C4-2B (cell line): ENCODE results near the gene OLFM4.

Source experiments
- H3K27ac ChIP-seq: fragments of 450-650 bp; 2 replicates; pipeline ENCODE4 v1.5.1; 2017
- CTCF ChIP-seq: fragments of 450-650 bp; conservative IDR thresholded peaks from 2 replicates; pipeline ENCODE4 v1.5.1; 2017; ENCODE audit warnings: mild to moderate bottlenecking
- ZFX ChIP-seq: fragments of 450-650 bp; IDR thresholded peaks from 2 replicates; pipeline ENCODE4 v1.6.1; 2017

OLFM4 gene

GRCh38 chr13:53088871-53089270 is 60.3 kb downstream of the OLFM4 start:
- TF ChIP-seq ZFX (no peak), CTCF (no peak)
- H3K27ac ChIP-seq = no peak overlapping the region

GRCh38 chr13:53089951-53090350 is 61.3 kb downstream of the OLFM4 start:
- H3K27ac ChIP-seq = no peak overlapping the region
- TF ChIP-seq CTCF = no peak
- no peak for TF ChIP-seq ZFX

- TF ChIP-seq ZFX (no peak), CTCF (no peak)
- H3K27ac ChIP-seq = no peak overlapping the region
Observed at GRCh38 chr13:53090461-53090860, 61.8 kb downstream of the OLFM4 start.

- H3K27ac ChIP-seq = no peak overlapping the region
- no peak for TF ChIP-seq CTCF
Observed at GRCh38 chr13:53092931-53093330, 64.3 kb downstream of the OLFM4 start.

GRCh38 chr13:53098455-53098854 is 69.8 kb downstream of the OLFM4 start:
- no peak for TF ChIP-seq CTCF
- TF ChIP-seq ZFX = no peak

GRCh38 chr13:53100394-53101063 is 71.9 kb downstream of the OLFM4 start:
- no peak overlapping the region for H3K27ac ChIP-seq
- TF ChIP-seq ZFX = no peak
- TF ChIP-seq CTCF = no peak

More at GRCh38 chr13:53098455-53098854, 69.8 kb downstream of the OLFM4 start:
- no peak overlapping the region for H3K27ac ChIP-seq
